ENCODE results near the gene DHPS. TPM values are rescaled to one million over a fixed set of nuclear protein-coding genes. Genes with fewer than 3 reads are reported as not detected.
"Not testable (repeated sequence)": the region's sequence is repeated elsewhere in the genome, so short reads cannot be mapped to it uniquely, and the experiment has no call there.

The DHPS gene
- total and polyA plus RNA-seq, 2 donors (not counting 1 experiment from before 2014, with no cell fraction given), result 187 to 204 TPM

DNA sequence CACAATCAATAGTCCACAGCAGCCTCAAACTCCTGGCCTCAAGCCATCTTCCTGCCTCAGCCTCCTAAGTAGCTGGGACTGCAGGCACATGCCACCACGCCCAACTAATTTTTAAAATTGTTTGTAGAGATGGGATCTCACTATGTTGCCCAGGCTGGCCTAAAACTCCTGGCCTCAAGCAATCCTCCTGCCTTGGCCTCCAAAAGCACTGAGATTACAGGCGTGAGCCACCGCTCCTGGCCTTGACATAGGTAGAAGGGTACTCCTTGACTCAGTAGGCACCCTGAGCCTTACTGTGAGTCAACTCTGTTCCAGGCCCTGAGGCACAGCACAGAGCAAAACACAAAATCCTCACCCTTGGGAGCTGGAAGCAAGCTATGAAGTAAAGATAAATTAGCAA is 34.2 kb upstream of the DHPS start:
- intact Hi-C loops (cut with micrococcal nuclease), result no loop called here
- no peaks in the 10 kb centered on the region for H3K9me3 ChIP-seq (ENCODE audit: control extremely low read depth in 1 of 3, control insufficient read depth in 2 of 3, insufficient read depth in 1 of 3, low read length in 2 of 3)
- Mint-ChIP-seq H3K27ac (no peak overlapping the region), H3K4me1 (peaks cover 13% of the 10 kb centered on the region), H3K27me3 (no peaks in the 10 kb centered on the region), H3K9me3 (ENCODE audit: insufficient read depth) (no peaks in the 10 kb centered on the region), H3K4me3 (no peak overlapping the region)
- POLR2A ChIA-PET, result no interaction called here
- peaks cover 2% of the 10 kb centered on the region for H4K20me1 ChIP-seq (ENCODE audit: control insufficient read depth, insufficient read depth, low read length, poor library complexity, severe bottlenecking)
- no peak for DNase-seq
- peaks cover 7 to 8% of the 10 kb centered on the region in 2 donors for H3K4me1 ChIP-seq (ENCODE audit: control insufficient read depth in 2 of 2, insufficient read depth in 2 of 2, low read length in 2 of 2)
- peaks cover 2 to 30% of the 10 kb centered on the region in 2 experiments for H3K36me3 ChIP-seq (replicated peaks in 1 of 2; ENCODE audit: control extremely low read depth in 1 of 2, control insufficient read depth in 1 of 2, extremely low read depth in 1 of 2, insufficient read depth in 2 of 2, low read length in 1 of 2)
- TF ChIP-seq EZH2 (IDR thresholded peaks at IDR 0.05; ENCODE audit: borderline replicate concordance, insufficient read depth, low read depth, low read length, poor library complexity, severe bottlenecking), result no peak
- TF ChIP-seq, protein P1, sequence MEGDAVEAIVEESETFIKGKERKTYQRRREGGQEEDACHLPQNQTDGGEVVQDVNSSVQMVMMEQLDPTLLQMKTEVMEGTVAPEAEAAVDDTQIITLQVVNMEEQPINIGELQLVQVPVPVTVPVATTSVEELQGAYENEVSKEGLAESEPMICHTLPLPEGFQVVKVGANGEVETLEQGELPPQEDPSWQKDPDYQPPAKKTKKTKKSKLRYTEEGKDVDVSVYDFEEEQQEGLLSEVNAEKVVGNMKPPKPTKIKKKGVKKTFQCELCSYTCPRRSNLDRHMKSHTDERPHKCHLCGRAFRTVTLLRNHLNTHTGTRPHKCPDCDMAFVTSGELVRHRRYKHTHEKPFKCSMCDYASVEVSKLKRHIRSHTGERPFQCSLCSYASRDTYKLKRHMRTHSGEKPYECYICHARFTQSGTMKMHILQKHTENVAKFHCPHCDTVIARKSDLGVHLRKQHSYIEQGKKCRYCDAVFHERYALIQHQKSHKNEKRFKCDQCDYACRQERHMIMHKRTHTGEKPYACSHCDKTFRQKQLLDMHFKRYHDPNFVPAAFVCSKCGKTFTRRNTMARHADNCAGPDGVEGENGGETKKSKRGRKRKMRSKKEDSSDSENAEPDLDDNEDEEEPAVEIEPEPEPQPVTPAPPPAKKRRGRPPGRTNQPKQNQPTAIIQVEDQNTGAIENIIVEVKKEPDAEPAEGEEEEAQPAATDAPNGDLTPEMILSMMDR (IDR thresholded peaks at IDR 0.05), result no peak
- H3K79me2 ChIP-seq (ENCODE audit: control insufficient read depth, insufficient read depth, low read length), result peaks cover 43% of the 10 kb centered on the region
- H3K4me3 ChIP-seq (ENCODE audit: control extremely low read depth in 1 of 5, extremely low read depth in 1 of 5, insufficient read depth in 1 of 5, low read depth in 2 of 5, low read length in 4 of 5), result no peak overlapping the region
- no peaks in the 10 kb centered on the region for H3K27me3 ChIP-seq (replicated peaks in 1 of 4; ENCODE audit: control extremely low read depth in 1 of 4, control insufficient read depth in 3 of 4, insufficient read depth in 4 of 4, low read length in 3 of 4)
- H3K4me2 ChIP-seq (replicated peaks; ENCODE audit: low read depth, low read length, poor library complexity, severe bottlenecking), result no peak overlapping the region
- CTCF ChIA-PET, result interaction anchor here (0.7 to 7.3 kb wide), 9 partner anchors 9 to 132 kb away, joined by 3 to 45 read pairs (median 7); partner anchors contain the start of gene GET3
- WGBS (ENCODE audit: insufficient coverage), result 100% methylated on average over 2 of the region's 3 CpGs
- no peak overlapping the region for H2AFZ ChIP-seq (ENCODE audit: insufficient read depth, low read depth, low read length, poor library complexity, severe bottlenecking)
- ATAC-seq (ENCODE audit: low read depth), result no peak
- no peak overlapping the region for H3K27ac ChIP-seq (ENCODE audit: low read length in 2 of 2)
- no peak overlapping the region for H3K9ac ChIP-seq (ENCODE audit: low read length)

DNA sequence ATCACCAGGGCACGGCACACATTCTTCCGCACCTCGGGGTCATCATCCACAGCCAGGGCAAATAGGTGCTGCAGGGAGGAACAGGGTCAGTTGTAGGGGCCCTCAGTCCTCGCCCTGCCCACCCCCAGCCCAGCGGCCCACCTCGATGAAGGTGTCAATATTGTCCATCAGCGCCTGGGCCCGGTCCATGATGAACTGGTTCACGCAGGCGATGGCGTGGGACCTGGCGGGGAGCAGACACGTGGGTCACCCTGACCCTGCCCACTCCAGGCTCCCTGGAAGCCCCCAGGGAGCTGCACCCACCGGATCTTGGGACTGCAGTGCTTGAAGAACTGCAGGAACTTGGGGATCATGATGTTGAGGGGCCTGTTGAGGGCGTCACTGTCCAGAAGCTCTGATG is 33.4 kb upstream of the DHPS start:
- Mint-ChIP-seq H3K9me3 (ENCODE audit: insufficient read depth) (no peaks in the 10 kb centered on the region), H3K4me3 (no peak overlapping the region), H3K27me3 (no peaks in the 10 kb centered on the region), H3K4me1 (peaks cover 8% of the 10 kb centered on the region), H3K27ac (no peak overlapping the region)
- DNase-seq, result no peak
- TF ChIP-seq, protein P1 (IDR thresholded peaks at IDR 0.05), result no peak
- no peak for TF ChIP-seq EZH2 (IDR thresholded peaks at IDR 0.05; ENCODE audit: borderline replicate concordance, insufficient read depth, low read depth, low read length, poor library complexity, severe bottlenecking)
- Histone ChIP-seq H3K4me3 (ENCODE audit: control extremely low read depth in 1 of 5, extremely low read depth in 1 of 5, insufficient read depth in 1 of 5, low read depth in 2 of 5, low read length in 4 of 5) (no peak overlapping the region), H3K36me3 (replicated peaks in 1 of 2; ENCODE audit: control extremely low read depth in 1 of 2, control insufficient read depth in 1 of 2, extremely low read depth in 1 of 2, insufficient read depth in 2 of 2, low read length in 1 of 2) (peaks cover 2 to 35% of the 10 kb centered on the region in 2 experiments), H3K27me3 (replicated peaks in 1 of 4; ENCODE audit: control extremely low read depth in 1 of 4, control insufficient read depth in 3 of 4, insufficient read depth in 4 of 4, low read length in 3 of 4) (no peaks in the 10 kb centered on the region), H3K4me1 (ENCODE audit: control insufficient read depth in 2 of 2, insufficient read depth in 2 of 2, low read length in 2 of 2) (no peaks in the 10 kb centered on the region), H2AFZ (ENCODE audit: insufficient read depth, low read depth, low read length, poor library complexity, severe bottlenecking) (no peak overlapping the region), H3K79me2 (ENCODE audit: control insufficient read depth, insufficient read depth, low read length) (peaks cover 35% of the 10 kb centered on the region), H3K27ac (ENCODE audit: low read length in 2 of 2) (no peak overlapping the region), H3K9ac (ENCODE audit: low read length) (no peak overlapping the region), H4K20me1 (ENCODE audit: control insufficient read depth, insufficient read depth, low read length, poor library complexity, severe bottlenecking) (no peaks in the 10 kb centered on the region), H3K4me2 (replicated peaks; ENCODE audit: low read depth, low read length, poor library complexity, severe bottlenecking) (no peak overlapping the region), H3K9me3 (ENCODE audit: control extremely low read depth in 1 of 3, control insufficient read depth in 2 of 3, insufficient read depth in 1 of 3, low read length in 2 of 3) (no peaks in the 10 kb centered on the region)
- POLR2A ChIA-PET, result no interaction called here
- 97% methylated on average over 15 of the region's 15 CpGs for WGBS (ENCODE audit: insufficient coverage)
- ATAC-seq (ENCODE audit: low read depth), result no peak
- intact Hi-C loops (cut with micrococcal nuclease), result no loop called here
- CTCF ChIA-PET, result interaction anchor here (0.7 to 7.3 kb wide), 7 partner anchors 8 to 133 kb away, joined by 3 to 45 read pairs (median 4); partner anchors contain the start of gene GET3

DNA sequence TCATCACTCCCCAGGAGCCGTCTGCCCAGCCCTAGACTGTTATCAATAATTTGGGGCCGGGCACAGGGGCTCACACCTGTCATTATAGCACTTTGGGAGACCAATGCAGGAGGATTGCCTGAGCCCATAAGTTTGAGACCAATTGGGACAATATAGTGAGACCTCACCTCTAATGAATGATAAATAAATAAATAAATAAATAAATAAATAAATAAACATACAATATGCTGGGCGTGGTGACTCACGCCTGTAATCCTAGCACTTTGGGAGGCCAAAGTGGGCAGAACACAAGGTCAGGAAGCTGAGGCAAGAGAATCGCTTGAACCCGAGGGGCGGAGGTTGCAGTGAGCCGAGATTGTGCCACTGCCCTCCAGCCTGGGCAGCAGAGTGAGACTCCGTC is 31.6 kb upstream of the DHPS start:
- H3K4me2 ChIP-seq (replicated peaks; ENCODE audit: low read depth, low read length, poor library complexity, severe bottlenecking); H3K4me3 ChIP-seq (ENCODE audit: control extremely low read depth in 1 of 5, extremely low read depth in 1 of 5, insufficient read depth in 1 of 5, low read depth in 2 of 5, low read length in 4 of 5); H4K20me1 ChIP-seq (ENCODE audit: control insufficient read depth, insufficient read depth, low read length, poor library complexity, severe bottlenecking); H3K4me1 ChIP-seq (ENCODE audit: control insufficient read depth in 2 of 2, insufficient read depth in 2 of 2, low read length in 2 of 2); H3K27ac Mint-ChIP-seq; H2AFZ ChIP-seq (ENCODE audit: insufficient read depth, low read depth, low read length, poor library complexity, severe bottlenecking); H3K27me3 Mint-ChIP-seq; H3K9ac ChIP-seq (ENCODE audit: low read length); H3K27ac ChIP-seq (ENCODE audit: low read length in 2 of 2); DNase-seq; H3K9me3 ChIP-seq (ENCODE audit: control extremely low read depth in 1 of 3, control insufficient read depth in 2 of 3, insufficient read depth in 1 of 3, low read length in 2 of 3); H3K4me3 Mint-ChIP-seq; H3K27me3 ChIP-seq (replicated peaks in 1 of 4; ENCODE audit: control extremely low read depth in 1 of 4, control insufficient read depth in 3 of 4, insufficient read depth in 4 of 4, low read length in 3 of 4); H3K4me1 Mint-ChIP-seq; intact Hi-C loops (cut with micrococcal nuclease); POLR2A ChIA-PET; H3K9me3 Mint-ChIP-seq (ENCODE audit: insufficient read depth); ATAC-seq (ENCODE audit: low read depth): not testable (repeated sequence)
- WGBS (ENCODE audit: insufficient coverage), result 100% methylated on average over 3 of the region's 9 CpGs
- peaks cover 17% of the 10 kb centered on the region for H3K79me2 ChIP-seq (ENCODE audit: control insufficient read depth, insufficient read depth, low read length)
- peaks cover 2 to 37% of the 10 kb centered on the region in 2 experiments for H3K36me3 ChIP-seq (replicated peaks in 1 of 2; ENCODE audit: control extremely low read depth in 1 of 2, control insufficient read depth in 1 of 2, extremely low read depth in 1 of 2, insufficient read depth in 2 of 2, low read length in 1 of 2)
- CTCF ChIA-PET, result interaction anchor here (0.6 to 7.3 kb wide), 4 partner anchors 44 to 133 kb away, joined by 3 to 45 read pairs (median 4); no protein-coding TSS in a partner anchor
